GM21786 (cell line): ENCODE data around the gene CALHM1.
"Not testable (repeated sequence)": the region's sequence is repeated elsewhere in the genome, so short reads cannot be mapped to it uniquely, and the experiment has no call there.

Source experiments
- ATAC-seq: cut with Tn5 transposase; IDR thresholded peaks from one replicate; pipeline ENCODE4 v1.9.1; 2021; ENCODE audit not compliant: unreplicated experiment

CALHM1 gene

DNA sequence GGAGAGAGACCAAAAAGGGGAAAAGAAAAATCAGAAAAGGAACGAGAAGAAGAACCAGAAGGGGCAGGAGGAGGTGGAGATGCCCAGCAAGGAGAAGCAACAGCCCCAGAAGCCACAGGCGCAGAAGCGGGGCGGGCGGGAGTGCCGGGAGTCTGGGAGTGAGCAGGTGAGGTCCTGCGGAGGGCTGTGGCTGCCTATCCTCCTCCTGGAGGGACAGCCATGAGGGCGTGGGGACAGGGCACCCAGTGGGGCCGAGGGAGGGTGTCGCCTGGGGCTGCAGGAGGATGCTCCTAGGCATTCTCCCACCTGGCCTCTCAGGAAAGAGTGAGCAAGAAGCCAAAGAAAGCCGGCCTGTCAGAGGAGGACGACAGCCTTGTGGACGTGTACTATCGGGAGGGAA is 18.3 kb downstream of the CALHM1 start:
- no peak for ATAC-seq

- no peak for ATAC-seq
These were observed 18.9 kb downstream of the CALHM1 start for GRCh38 chr10:103439776-103440175.

- no peak for ATAC-seq
These were observed 24.8 kb downstream of the CALHM1 start for GRCh38 chr10:103433858-103434257.

- ATAC-seq: no peak
These were observed 26.8 kb downstream of the CALHM1 start for GRCh38 chr10:103431902-103432301.

DNA sequence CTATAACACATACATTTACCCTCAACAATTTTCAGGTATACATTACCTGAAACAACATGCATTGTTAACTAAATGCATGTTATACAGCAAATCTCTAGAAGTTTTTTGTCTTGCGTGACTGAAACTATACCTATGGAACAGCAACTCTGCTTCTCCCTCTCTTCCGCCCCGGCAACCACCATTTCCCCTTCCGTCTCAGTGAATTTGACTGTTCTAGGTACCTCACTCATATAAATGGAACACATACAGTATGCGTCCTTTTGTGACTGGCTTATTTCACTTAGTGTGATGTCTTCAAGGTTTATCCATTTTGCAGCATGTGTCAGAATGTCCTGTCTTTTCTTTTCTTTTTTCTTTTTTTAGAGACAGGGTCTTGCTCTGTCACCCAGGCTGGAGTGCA is 29.1 kb downstream of the CALHM1 start:
- no peak for ATAC-seq

DNA sequence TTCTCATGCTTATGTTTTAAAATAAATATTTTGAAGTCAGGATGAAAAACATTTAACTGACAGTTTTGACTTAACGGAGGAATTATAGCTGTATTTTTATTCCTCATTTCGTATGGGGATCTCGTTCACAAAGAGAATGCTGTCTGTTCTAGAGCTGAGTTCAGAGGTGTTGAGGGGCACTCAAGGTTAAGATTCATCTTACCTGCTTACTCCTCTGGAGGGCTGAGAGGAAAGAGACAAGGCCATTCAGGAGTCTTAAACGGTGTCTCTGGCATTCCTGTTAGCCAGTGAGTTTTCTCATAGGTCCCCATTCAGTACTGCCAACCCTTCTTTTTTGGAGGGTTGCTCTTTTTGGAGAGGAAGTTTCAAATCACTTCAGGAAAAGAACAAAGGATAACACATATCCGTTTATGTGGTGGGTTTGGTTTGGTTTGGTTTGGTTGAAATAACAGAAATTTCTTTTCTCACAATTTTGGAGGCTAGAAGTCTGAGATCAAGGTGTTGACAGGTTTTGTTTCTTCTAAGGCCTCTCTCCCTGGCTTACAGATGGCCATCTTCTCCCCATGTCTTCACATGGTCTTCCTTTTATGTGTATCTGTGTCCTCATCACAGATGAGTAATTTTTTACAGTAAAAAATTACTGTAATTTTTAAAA is 29.6 kb downstream of the CALHM1 start:
- ATAC-seq: no peak

- ATAC-seq: no peak
These were observed 30.8 kb downstream of the CALHM1 start for GRCh38 chr10:103427866-103428265.

GRCh38 chr10:103423748-103424147 is 35.0 kb downstream of the CALHM1 start:
- ATAC-seq: no peak

GRCh38 chr10:103419101-103419500 is 39.6 kb downstream of the CALHM1 start:
- no peak for ATAC-seq

- ATAC-seq: no peak
These were observed 41.1 kb downstream of the CALHM1 start for GRCh38 chr10:103417601-103418000.

DNA sequence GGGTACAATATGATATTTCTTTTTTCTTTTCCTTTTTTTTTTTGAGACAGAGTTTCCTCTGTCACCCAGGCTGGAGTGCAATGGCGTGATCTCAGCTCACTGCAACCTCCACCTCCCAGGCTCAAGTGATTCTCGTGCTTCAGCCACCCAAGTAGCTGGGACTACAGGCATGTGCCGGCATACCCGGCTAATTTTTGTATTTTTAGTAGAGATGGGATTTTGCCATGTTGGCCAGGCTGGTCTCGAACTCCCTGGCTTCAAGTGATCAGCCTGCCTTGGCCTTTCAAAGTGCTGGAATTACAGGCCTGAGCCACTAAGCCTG is 41.6 kb downstream of the CALHM1 start:
- not testable (repeated sequence) for ATAC-seq

DNA sequence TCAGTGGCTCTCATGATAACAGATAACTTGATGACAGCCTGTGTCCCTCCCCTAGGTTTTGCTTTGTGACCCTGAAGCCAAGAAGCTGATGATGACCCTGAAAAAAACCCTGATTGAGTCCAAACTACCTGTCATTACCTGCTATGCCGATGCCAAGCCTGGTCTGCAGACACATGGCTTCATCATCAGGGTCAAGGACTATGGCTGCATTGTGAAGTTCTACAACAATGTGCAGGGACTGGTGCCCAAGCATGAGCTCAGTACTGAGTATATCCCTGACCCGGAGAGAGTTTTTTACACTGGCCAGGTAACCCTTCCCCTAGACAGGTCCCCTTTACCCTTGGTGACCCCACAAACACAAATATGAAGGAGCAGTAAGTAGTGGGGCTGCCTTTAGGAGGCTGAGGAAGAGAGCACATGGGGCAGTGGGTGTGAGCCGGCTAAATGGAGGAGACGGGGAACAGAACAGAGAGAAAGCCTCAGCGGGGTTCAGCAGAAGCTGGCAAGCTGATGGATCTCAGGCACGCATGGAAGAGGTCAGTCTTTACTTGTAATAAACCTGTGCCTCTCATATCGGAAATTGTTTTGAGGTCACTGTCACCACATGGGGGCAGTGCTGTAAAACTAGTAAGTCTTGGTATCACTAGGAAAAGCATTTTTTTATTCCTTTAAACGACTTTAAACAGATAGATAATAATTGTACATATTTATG is 42.1 kb downstream of the CALHM1 start:
- no peak for ATAC-seq

- ATAC-seq: no peak
These were observed 43.1 kb downstream of the CALHM1 start for GRCh38 chr10:103415581-103415980.

DNA sequence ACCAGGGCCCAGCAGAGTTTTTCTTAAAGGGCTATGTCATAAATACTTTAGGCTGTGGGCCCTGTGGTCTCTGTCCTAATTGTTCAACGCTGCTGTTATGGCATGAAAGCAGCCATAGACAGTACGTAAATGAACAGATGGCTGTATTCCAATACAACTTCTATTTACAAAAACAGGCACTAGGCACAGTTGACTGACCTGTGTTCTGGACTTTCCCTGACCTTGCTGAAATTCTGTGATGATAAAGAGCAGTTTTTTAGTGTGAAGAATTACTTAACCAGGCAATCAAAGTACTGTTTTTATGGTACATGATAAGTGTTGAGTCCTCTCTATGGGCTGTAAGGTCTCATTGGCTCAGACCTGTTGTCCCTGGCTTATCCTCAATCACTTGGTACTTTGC is 45.1 kb downstream of the CALHM1 start:
- ATAC-seq: no peak
